ENCODE measurements around the gene MED13.

GRCh38 chr17:62043140-62043539 lies 21.9 kb downstream of the MED13 start:
- TF ChIP-seq POLR2A (IDR thresholded peaks at IDR 0.05) (no peak), POLR2AphosphoS5 (IDR thresholded peaks at IDR 0.05) (no peak), CTCF (IDR thresholded peaks at IDR 0.05) (no peak)

Data from sigmoid colon (tissue), 4 donors.